MCF 10A (cell line): Measurements from ENCODE around the gene LDLRAP1. TPM values are rescaled to one million over a fixed set of nuclear protein-coding genes. Genes with fewer than 3 reads are reported as not detected.
"Not testable (repeated sequence)": the region's sequence is repeated elsewhere in the genome, so short reads cannot be mapped to it uniquely, and the experiment has no call there.

Experiments
- BruUV-seq: library from RNA; stranded (reverse); fragments of 400-500 nt; replicated peaks from 2 replicates; lab custom pipeline; 2021; lab: Mats Ljungman, UMichigan
- CTCF ChIA-PET: fragments of 300-600 bp; sonication (Branson Sonifier 250); formaldehyde crosslinking; extraction: SDS; loops from one replicate; lab custom pipeline; 2021; ENCODE audit warnings: antibody characterized with exemption, inconsistent platforms; lab: Yijun Ruan, JAX
- POLR2A ChIA-PET: fragments of 300-600, 350-650 bp; sonication (Branson Sonifier 250); formaldehyde crosslinking; extraction: SDS; loops from one replicate; lab custom pipeline; 2020; ENCODE audit warnings: antibody characterized with exemption, inconsistent platforms; lab: Yijun Ruan, JAX
- DNase-seq: peaks from one replicate; pipeline ENCODE4 v3.0.0-alpha.2; 2018; ENCODE audit not compliant: unreplicated experiment
- H3K27ac Mint-ChIP-seq: one replicate; pipeline ENCODE4 v1.8.0; 2022; ENCODE audit warnings: mild to moderate bottlenecking, low read depth, mixed read lengths; ENCODE audit not compliant: unreplicated experiment
- H3K27me3 Mint-ChIP-seq: one replicate; pipeline ENCODE4 v1.8.0; 2022; ENCODE audit warnings: mixed read lengths; ENCODE audit not compliant: insufficient read depth, unreplicated experiment
- H3K36me3 Mint-ChIP-seq: one replicate; pipeline ENCODE4 v1.8.0; 2022; ENCODE audit warnings: mild to moderate bottlenecking, moderate library complexity, mixed read lengths; ENCODE audit not compliant: insufficient read depth, unreplicated experiment
- H3K4me1 Mint-ChIP-seq: one replicate; pipeline ENCODE4 v1.8.0; 2022; ENCODE audit warnings: mixed read lengths; ENCODE audit not compliant: insufficient read depth, unreplicated experiment
- H3K4me3 Mint-ChIP-seq: one replicate; pipeline ENCODE4 v1.8.0; 2022; ENCODE audit warnings: mild to moderate bottlenecking, moderate library complexity, mixed read lengths; ENCODE audit not compliant: unreplicated experiment
- H3K9me3 Mint-ChIP-seq: one replicate; pipeline ENCODE4 v1.8.0; 2022; ENCODE audit warnings: mixed read lengths; ENCODE audit not compliant: unreplicated experiment
- CTCF ChIP-seq: fragments of 200-600 bp; IDR thresholded peaks from one replicate; pipeline ENCODE4 v1.8.0; 2022; ENCODE audit warnings: antibody characterized with exemption, mild to moderate bottlenecking; ENCODE audit not compliant: unreplicated experiment
- intact Hi-C: fragments of 100-400 bp; cut with micrococcal nuclease; formaldehyde crosslinking; loops from 2 replicates; pipeline ENCODE4 v1.14.1; 2022
- total RNA-seq: library from RNA; stranded (reverse); gene quantifications from 2 replicates; pipeline ENCODE4 v1.2.3, GENCODE V29; 2022

LDLRAP1 gene
- total RNA-seq, 1 experiment from 2014 or later, result 10.3 TPM

- no peaks in the 10 kb centered on the region for H3K4me1 Mint-ChIP-seq
- peaks cover 8% of the 10 kb centered on the region for H3K9me3 Mint-ChIP-seq
- TF ChIP-seq CTCF, result no peak
- ChIA-PET CTCF (interaction anchor here (0.6 to 1.2 kb wide), 2 partner anchors 19 to 76 kb away, joined by 3 read pairs; no protein-coding TSS in a partner anchor), POLR2A (no interaction called here)
- H3K27me3 Mint-ChIP-seq, result peaks cover 22% of the 10 kb centered on the region
- BruUV-seq, result no TSS peak
- H3K36me3 Mint-ChIP-seq, result no peaks in the 10 kb centered on the region
- H3K4me3 Mint-ChIP-seq, result no peak overlapping the region
- DNase-seq, result no peak
- no peak overlapping the region for H3K27ac Mint-ChIP-seq
- intact Hi-C loops, result no loop called here
Measured at GRCh38 chr1:25590096-25590824, 46.9 kb downstream of the LDLRAP1 start.

GRCh38 chr1:25593861-25594260, 50.5 kb downstream of the LDLRAP1 start:
- Mint-ChIP-seq H3K9me3 (peaks cover 11% of the 10 kb centered on the region), H3K4me3 (no peak overlapping the region), H3K4me1 (no peaks in the 10 kb centered on the region), H3K36me3 (no peaks in the 10 kb centered on the region), H3K27me3 (peaks cover 22% of the 10 kb centered on the region), H3K27ac (no peak overlapping the region)
- intact Hi-C loops, result no loop called here
- CTCF ChIA-PET, result interaction anchor here (1.2 kb wide), 1 partner anchor 15 kb away, joined by 3 read pairs; no protein-coding TSS in a partner anchor
- TF ChIP-seq CTCF, result no peak
- no TSS peak for BruUV-seq
- no peak for DNase-seq
- POLR2A ChIA-PET, result no interaction called here

GRCh38 chr1:25594971-25595370, 51.6 kb downstream of the LDLRAP1 start:
- H3K4me3 Mint-ChIP-seq, result no peak overlapping the region

GRCh38 chr1:25596641-25597040, 53.2 kb downstream of the LDLRAP1 start:
- CTCF ChIA-PET, result interaction anchor here (0.6 kb wide), 2 partner anchors 32 to 98 kb away, joined by 3 read pairs; no protein-coding TSS in a partner anchor
- H3K27ac Mint-ChIP-seq, POLR2A ChIA-PET, BruUV-seq, intact Hi-C loops, H3K36me3 Mint-ChIP-seq, H3K4me3 Mint-ChIP-seq, H3K4me1 Mint-ChIP-seq, DNase-seq: not testable (repeated sequence)
- H3K9me3 Mint-ChIP-seq, result peaks cover 20% of the 10 kb centered on the region
- H3K27me3 Mint-ChIP-seq, result peaks cover 18% of the 10 kb centered on the region

More at GRCh38 chr1:25594971-25595370, 51.6 kb downstream of the LDLRAP1 start:
- POLR2A ChIA-PET, result no interaction called here
- Mint-ChIP-seq H3K36me3 (no peaks in the 10 kb centered on the region), H3K4me1 (no peaks in the 10 kb centered on the region), H3K27ac (no peak overlapping the region), H3K27me3 (peaks cover 18% of the 10 kb centered on the region), H3K9me3 (peaks cover 20% of the 10 kb centered on the region)
- BruUV-seq, result no TSS peak
- no peak for DNase-seq
- intact Hi-C loops, result no loop called here
- no peak for TF ChIP-seq CTCF
- CTCF ChIA-PET, result interaction anchor here (0.6 to 1.2 kb wide), 3 partner anchors 12 to 561 kb away, joined by 3 to 5 read pairs (median 3); no protein-coding TSS in a partner anchor
